Adipocyte (in vitro differentiated cells): ENCODE results near the gene MIEN1.
"Not testable (repeated sequence)": the region's sequence is repeated elsewhere in the genome, so short reads cannot be mapped to it uniquely, and the experiment has no call there.

Experiments used
- DNase-seq: peaks from one replicate; pipeline ENCODE4 v3.0.0-alpha.2; 2015; ENCODE audit warnings: low read depth
- H3K27me3 ChIP-seq: replicated peaks from 2 replicates; pipeline ENCODE4 v1.7.0; 2013; ENCODE audit warnings: mild to moderate bottlenecking, low read length, moderate library complexity; ENCODE audit not compliant: control insufficient read depth, insufficient read depth
- H3K36me3 ChIP-seq: 2 replicates; pipeline ENCODE4 v1.7.0; 2013; ENCODE audit warnings: low read length, mild to moderate bottlenecking, moderate library complexity; ENCODE audit not compliant: control insufficient read depth, insufficient read depth, severe bottlenecking
- H3K4me1 ChIP-seq: 2 replicates; pipeline ENCODE4 v1.7.0; 2013; ENCODE audit warnings: mild to moderate bottlenecking, low read length, moderate library complexity; ENCODE audit not compliant: control insufficient read depth, insufficient read depth
- H3K4me3 ChIP-seq: 2 replicates; pipeline ENCODE4 v1.7.0; 2013; ENCODE audit warnings: mild to moderate bottlenecking, low read length, moderate library complexity
- H3K9ac ChIP-seq: 2 replicates; pipeline ENCODE4 v1.7.0; 2013; ENCODE audit warnings: mild to moderate bottlenecking, low read length, moderate library complexity
- H3K9me3 ChIP-seq: 2 replicates; pipeline ENCODE4 v1.7.0; 2013; ENCODE audit warnings: mild to moderate bottlenecking, low read length, moderate library complexity; ENCODE audit not compliant: control insufficient read depth

MIEN1 gene

DNA sequence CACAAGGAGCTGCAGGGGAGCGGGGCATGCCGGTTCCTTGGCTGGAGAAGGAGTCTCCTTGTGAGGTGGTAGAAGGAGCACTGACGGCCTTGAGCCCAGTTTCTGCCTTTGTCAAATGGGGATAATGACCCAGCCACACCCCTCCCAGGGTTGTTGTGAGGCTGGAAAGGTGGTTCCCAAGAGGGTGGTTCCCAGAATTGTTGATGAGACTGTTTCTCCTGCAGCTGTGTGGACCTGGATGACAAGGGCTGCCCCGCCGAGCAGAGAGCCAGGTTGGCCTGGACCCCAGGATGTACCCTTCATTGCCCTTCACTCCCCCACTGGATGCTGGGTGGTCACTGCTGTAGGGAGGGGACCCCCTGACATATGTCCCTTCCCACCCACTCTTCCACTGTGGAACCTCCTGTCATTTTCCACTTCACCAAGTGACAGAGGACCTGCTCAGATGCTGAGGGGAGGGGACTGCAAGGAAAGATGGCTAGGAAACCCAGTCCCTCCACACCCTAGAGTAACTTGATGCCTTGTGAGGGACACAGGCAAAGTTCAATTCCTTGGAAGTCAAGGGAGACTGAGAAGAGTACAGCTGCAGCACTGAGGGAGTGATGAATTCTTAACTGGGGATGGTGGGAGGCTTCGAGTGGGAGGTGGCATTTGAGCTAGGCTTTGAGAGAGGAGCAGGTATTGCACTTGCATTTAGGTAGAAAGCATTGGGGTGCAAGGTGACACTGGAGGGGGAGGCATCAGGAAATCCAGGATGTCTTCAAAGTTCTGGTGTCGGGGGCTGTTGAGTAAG, 10.6 kb downstream of the MIEN1 start:
- H3K9me3 ChIP-seq: no peaks in the 10 kb centered on the region
- no peaks in the 10 kb centered on the region for H3K27me3 ChIP-seq
- no peaks in the 10 kb centered on the region for H3K4me1 ChIP-seq
- no peak for DNase-seq
- H3K9ac ChIP-seq: no peak overlapping the region
- no peak overlapping the region for H3K4me3 ChIP-seq
- peaks cover 38% of the 10 kb centered on the region for H3K36me3 ChIP-seq

DNA sequence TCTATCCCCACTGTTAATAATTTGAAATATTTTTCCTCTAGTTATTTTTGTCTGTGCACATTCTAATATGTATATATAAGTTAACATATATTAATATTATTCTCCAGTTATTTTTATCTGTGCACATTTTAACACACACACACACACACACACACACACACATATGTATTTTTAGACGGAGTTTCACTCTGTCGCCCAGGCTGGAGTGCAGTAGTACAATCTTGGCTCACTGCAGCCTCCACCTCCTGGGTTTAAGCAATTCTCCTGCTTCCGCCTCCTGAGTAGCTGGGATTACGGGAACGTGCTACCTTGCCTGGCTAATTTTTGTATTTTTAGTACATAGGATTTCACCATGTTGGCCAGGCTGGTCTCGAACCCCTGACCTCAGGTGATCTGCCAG, 12.7 kb downstream of the MIEN1 start:
- no peaks in the 10 kb centered on the region for H3K9me3 ChIP-seq
- no peak for DNase-seq
- no peak overlapping the region for H3K9ac ChIP-seq
- H3K27me3 ChIP-seq: no peaks in the 10 kb centered on the region
- H3K4me3 ChIP-seq: no peak overlapping the region
- peaks cover 40% of the 10 kb centered on the region for H3K36me3 ChIP-seq
- H3K4me1 ChIP-seq: no peaks in the 10 kb centered on the region

DNA sequence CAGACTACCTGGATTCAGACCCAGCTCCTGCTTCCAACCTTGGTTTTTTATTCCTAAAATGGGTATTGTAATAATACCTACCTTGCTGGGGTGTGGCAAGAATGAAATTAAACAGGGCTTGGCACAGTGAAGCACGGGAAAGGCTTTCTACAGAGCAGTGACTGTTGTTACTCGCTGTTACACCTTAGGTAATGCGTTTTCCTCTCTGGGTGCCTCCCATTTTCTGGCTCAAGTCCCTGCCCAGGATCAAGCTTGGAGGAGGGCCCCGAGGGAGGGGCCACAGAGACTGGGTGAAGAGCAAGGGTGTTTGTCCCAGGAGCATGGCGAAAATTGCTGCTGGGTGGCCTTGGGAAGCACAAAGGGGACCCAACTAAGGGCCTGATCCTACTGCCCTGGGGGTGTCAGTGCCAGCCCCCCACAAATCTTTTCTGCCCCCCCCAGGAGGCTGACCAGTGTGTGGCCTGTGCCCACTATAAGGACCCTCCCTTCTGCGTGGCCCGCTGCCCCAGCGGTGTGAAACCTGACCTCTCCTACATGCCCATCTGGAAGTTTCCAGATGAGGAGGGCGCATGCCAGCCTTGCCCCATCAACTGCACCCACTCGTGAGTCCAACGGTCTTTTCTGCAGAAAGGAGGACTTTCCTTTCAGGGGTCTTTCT, 13.3 kb downstream of the MIEN1 start:
- no peaks in the 10 kb centered on the region for H3K9me3 ChIP-seq
- no peak overlapping the region for H3K9ac ChIP-seq
- no peaks in the 10 kb centered on the region for H3K4me1 ChIP-seq
- DNase-seq: no peak
- peaks cover 42% of the 10 kb centered on the region for H3K36me3 ChIP-seq
- H3K27me3 ChIP-seq: no peaks in the 10 kb centered on the region
- no peak overlapping the region for H3K4me3 ChIP-seq

DNA sequence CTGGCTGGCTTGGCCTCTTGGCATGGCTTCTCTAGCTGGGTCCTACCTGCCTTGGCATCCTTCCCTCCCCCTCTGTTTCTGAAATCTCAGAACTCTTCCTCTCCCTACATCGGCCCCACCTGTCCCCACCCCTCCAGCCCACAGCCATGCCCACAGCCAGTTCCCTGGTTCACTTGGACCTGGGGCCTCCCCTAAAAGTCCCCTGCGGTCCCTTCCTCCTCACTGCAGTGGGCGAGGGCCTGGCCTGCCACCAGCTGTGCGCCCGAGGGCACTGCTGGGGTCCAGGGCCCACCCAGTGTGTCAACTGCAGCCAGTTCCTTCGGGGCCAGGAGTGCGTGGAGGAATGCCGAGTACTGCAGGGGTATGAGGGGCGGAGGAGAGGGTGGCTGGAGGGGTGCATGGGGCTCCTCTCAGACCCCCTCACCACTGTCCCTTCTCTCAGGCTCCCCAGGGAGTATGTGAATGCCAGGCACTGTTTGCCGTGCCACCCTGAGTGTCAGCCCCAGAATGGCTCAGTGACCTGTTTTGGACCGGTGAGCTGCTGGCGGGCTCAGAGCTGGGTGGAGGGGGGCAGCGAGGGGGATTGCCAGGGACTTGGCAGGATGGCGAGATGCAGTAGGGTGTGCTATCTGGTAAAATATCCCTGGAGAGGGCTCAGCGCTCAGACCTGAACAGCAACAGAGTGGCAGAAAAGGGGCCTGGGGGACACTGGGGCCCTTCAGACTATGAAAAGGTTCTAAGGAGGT, 14.1 kb downstream of the MIEN1 start:
- no peak for DNase-seq
- Histone ChIP-seq H3K4me3 (no peak overlapping the region), H3K36me3 (peaks cover 48% of the 10 kb centered on the region), H3K9ac (no peak overlapping the region), H3K4me1 (no peaks in the 10 kb centered on the region), H3K9me3 (no peaks in the 10 kb centered on the region), H3K27me3 (no peaks in the 10 kb centered on the region)

DNA sequence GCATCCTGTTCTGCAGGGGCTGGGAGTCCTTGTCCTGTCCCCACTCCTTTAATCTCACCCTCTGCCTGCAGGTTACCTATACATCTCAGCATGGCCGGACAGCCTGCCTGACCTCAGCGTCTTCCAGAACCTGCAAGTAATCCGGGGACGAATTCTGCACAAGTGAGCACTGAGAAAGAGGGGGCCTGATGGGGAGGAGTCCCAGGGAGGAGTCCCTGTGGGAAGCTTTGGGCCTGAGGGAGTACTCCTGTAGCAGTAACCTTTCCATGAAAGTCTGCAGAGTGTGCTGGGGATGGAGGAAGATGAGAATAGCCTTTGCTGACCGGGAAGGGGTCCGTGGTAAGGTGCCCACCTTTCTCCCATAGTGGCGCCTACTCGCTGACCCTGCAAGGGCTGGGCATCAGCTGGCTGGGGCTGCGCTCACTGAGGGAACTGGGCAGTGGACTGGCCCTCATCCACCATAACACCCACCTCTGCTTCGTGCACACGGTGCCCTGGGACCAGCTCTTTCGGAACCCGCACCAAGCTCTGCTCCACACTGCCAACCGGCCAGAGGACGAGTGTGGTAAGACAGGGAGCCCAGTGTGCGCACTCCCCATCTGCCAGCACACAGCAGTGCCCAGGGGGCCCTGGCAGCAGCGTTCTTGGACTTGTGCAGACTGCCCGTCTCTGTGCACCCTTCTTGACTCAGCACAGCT, 14.8 kb downstream of the MIEN1 start:
- H3K36me3 ChIP-seq: peaks cover 50% of the 10 kb centered on the region

DNA sequence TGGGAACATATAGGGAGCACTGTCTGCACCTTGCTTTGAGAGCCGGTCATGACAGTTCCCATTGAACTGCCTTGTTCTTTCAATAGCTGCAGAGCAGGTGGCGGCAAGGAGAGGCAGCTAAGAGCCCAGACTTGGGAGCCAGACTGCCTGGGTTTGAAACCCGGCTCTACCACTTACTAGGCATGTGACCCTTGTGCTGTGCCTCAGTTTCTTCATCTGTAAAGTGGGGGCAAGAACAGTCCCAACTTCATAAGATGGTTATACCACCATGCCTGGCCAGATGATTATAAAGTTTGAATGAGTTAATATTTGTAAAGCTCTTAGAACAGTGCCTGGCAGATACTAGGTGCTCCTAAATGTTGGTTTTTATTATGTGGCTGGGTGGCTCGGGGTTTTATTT, 16.1 kb downstream of the MIEN1 start:
- Histone ChIP-seq H3K9ac (no peak overlapping the region), H3K36me3 (peaks cover 60% of the 10 kb centered on the region), H3K4me3 (no peak overlapping the region), H3K27me3 (no peaks in the 10 kb centered on the region), H3K4me1 (no peaks in the 10 kb centered on the region), H3K9me3 (no peaks in the 10 kb centered on the region)
- no peak for DNase-seq

More for the DNA sequence above, 14.8 kb downstream of the MIEN1 start:
- Histone ChIP-seq H3K9ac (no peak overlapping the region), H3K9me3 (no peaks in the 10 kb centered on the region), H3K27me3 (no peaks in the 10 kb centered on the region), H3K4me1 (no peaks in the 10 kb centered on the region), H3K4me3 (no peak overlapping the region)
- DNase-seq: no peak

DNA sequence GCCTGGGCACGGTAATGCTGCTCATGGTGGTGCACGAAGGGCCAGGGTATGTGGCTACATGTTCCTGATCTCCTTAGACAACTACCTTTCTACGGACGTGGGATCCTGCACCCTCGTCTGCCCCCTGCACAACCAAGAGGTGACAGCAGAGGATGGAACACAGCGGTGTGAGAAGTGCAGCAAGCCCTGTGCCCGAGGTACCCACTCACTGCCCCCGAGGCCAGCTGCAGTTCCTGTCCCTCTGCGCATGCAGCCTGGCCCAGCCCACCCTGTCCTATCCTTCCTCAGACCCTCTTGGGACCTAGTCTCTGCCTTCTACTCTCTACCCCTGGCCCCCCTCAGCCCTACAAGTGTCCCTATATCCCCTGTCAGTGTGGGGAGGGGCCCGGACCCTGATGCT, 18.5 kb downstream of the MIEN1 start:
- DNase-seq: no peak

DNA sequence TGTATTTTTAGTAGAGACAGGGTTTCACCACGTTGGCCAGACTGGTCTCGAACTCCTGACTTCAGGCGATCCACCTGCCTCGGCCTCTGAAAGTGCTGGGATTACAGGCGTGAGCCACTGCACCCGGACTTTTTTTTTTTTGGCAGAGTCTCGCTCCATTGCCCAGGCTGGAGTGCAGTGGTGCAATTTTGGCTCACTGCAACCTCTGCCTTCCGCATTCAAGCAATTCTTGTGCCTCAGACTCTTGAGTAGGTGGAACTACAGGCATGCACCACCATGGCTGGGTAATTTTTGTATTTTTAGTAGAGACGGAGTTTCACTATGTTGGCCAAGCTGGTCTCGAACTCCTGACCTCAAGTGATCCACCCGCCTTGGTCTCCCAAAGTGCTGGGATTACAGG, 19.3 kb downstream of the MIEN1 start:
- H3K36me3 ChIP-seq: peaks cover 66% of the 10 kb centered on the region
- H3K27me3 ChIP-seq, H3K9me3 ChIP-seq: not testable (repeated sequence)

More for the DNA sequence above, 18.5 kb downstream of the MIEN1 start:
- Histone ChIP-seq H3K4me3 (no peak overlapping the region), H3K9ac (no peak overlapping the region), H3K27me3 (no peaks in the 10 kb centered on the region), H3K4me1 (no peaks in the 10 kb centered on the region), H3K9me3 (no peaks in the 10 kb centered on the region), H3K36me3 (peaks cover 68% of the 10 kb centered on the region)

DNA sequence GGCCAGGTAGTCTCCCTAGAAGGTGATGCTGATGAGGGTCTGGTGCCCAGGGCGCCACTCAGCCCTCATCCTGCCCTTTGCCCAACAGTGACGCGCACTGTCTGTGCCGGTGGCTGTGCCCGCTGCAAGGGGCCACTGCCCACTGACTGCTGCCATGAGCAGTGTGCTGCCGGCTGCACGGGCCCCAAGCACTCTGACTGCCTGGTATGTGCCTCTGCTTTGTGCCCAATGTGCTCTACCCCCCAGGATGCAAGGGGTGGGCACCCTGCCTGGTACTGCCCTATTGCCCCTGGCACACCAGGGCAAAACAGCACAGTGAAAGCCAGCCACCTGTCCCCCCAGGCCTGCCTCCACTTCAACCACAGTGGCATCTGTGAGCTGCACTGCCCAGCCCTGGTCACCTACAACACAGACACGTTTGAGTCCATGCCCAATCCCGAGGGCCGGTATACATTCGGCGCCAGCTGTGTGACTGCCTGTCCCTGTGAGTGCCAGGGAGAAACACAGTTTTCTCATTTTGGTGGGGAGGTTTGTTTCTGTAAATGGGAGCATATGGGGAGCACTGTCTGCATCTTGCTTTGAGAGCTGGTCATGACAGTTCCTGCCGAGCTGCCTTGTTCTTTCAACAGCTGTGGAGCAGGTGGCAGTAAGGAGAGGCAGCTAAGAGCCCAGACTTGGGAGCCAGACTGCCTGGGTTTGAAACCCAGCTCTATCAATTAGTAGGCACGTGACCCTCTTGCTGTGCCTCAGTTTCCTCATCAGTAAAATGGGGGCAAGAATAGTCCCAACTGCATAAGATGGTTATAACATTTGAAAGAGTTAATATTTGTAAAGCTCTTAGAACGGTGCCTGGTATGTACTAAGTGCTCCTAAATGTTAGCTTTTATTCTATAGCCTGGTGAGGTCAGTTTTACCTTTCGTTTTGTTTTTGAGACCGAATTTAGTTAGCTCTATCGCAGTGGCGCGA, 20.1 kb downstream of the MIEN1 start:
- Histone ChIP-seq H3K9ac (no peak overlapping the region), H3K36me3 (peaks cover 58% of the 10 kb centered on the region), H3K4me1 (no peaks in the 10 kb centered on the region), H3K4me3 (no peak overlapping the region), H3K27me3 (no peaks in the 10 kb centered on the region), H3K9me3 (no peaks in the 10 kb centered on the region)
- no peak for DNase-seq

More for the DNA sequence above, 19.3 kb downstream of the MIEN1 start:
- H3K4me1 ChIP-seq, H3K9ac ChIP-seq, DNase-seq, H3K4me3 ChIP-seq: not testable (repeated sequence)

DNA sequence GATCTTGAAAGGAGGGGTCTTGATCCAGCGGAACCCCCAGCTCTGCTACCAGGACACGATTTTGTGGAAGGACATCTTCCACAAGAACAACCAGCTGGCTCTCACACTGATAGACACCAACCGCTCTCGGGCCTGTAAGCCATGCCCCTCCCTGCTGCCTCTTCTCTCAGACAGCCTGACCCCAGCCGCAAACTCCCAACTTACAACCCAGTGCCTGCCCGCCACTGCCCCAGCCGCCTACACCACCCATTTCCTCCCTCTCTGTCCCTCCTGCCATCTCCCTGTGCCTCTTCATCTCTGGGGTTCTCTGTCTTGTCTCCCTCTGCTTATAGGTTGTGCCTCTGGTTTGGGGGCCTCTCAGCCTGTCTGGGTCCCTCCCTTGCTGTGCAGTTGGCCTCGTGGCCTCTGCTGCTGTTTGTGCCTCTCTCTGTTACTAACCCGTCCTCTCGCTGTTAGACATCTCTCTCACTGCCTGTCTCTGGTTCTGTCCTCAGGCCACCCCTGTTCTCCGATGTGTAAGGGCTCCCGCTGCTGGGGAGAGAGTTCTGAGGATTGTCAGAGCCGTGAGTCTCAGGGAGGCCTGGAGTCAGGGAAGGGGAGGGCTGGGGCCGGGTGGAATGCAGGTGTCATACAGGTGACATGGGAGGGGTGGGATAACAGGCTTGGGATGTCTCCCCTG, 20.9 kb downstream of the MIEN1 start:
- Histone ChIP-seq H3K4me3 (no peak overlapping the region), H3K36me3 (peaks cover 53% of the 10 kb centered on the region), H3K9me3 (no peaks in the 10 kb centered on the region), H3K4me1 (no peaks in the 10 kb centered on the region), H3K9ac (no peak overlapping the region), H3K27me3 (no peaks in the 10 kb centered on the region)
- DNase-seq: no peak
